ENCODE data around the gene MED16.

Gene MED16

GRCh38 chr19:900302-901111 lies 7.5 kb upstream of the MED16 start:
- TF ChIP-seq POLR2AphosphoS5 (IDR thresholded peaks at IDR 0.05; ENCODE audit: low read depth, low read length) (no peak), FOXP2 (optimal IDR thresholded peaks at IDR 0.05; ENCODE audit: borderline replicate concordance, extremely low read depth, extremely low read length, insufficient read depth) (no peak), TAF1 (IDR thresholded peaks at IDR 0.05; ENCODE audit: borderline replicate concordance, insufficient read depth, low read length) (no peak), REST (IDR thresholded peaks at IDR 0.05; ENCODE audit: insufficient read depth in 1 of 2, low read depth in 2 of 2, low read length in 2 of 2) (no peak), SIN3A (IDR thresholded peaks at IDR 0.05; ENCODE audit: borderline replicate concordance, insufficient read depth, low read length) (no peak)

DNA sequence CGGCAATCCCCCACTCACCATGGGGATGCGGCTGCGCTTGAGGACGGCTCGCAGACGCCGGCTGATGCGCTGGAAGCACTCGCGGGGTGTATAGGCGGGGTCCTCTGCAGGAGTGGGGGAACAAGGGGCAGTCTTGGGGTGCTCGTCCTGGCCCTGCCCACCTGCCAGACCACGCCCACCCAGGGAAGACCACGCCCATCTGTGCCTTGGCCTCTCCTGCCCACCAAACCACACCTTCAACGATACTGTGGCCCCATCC lies 7.0 kb upstream of the MED16 start:
- TF ChIP-seq POLR2AphosphoS5 (IDR thresholded peaks at IDR 0.05; ENCODE audit: low read depth, low read length) = no peak
- no peak for TF ChIP-seq REST (IDR thresholded peaks at IDR 0.05; ENCODE audit: insufficient read depth in 1 of 2, low read depth in 2 of 2, low read length in 2 of 2)
- TF ChIP-seq SIN3A (IDR thresholded peaks at IDR 0.05; ENCODE audit: borderline replicate concordance, insufficient read depth, low read length) = no peak
- TF ChIP-seq FOXP2 (optimal IDR thresholded peaks at IDR 0.05; ENCODE audit: borderline replicate concordance, extremely low read depth, extremely low read length, insufficient read depth) = no peak
- TF ChIP-seq TAF1 (IDR thresholded peaks at IDR 0.05; ENCODE audit: borderline replicate concordance, insufficient read depth, low read length) = no peak

DNA sequence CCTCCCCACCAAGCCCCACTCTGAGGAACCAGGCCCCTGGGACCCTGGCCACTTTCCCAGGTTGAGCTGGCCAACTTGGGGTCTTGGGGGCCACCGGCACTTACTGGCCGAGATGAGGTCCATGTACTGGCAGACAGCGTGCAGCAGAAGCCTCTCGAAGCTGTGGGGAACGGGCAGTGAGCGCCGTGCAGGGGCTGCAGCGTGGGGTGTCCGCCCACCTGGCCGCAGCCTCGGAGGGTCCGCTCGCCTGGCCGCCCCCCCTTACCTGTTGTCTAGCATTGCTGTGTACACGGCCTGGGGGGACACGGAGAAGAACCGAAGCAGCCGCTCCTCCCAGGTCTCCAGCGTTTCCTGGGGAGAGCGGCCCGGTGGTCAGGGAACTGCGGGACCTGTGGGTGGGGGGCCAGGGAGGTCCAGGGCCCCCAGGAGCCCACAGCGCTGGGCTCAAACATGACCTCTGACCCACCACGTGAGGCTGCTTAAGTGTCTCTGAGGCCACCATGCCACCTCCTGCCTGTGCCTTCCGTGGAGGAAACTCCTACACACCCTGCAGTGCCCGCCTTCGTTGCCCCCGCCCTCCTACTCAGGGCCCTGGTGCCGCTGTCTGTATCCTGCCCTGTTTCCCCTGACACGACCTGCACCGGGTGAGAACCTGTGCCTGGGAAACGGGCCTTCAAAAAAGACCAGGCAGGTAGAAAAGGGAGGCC lies 6.5 kb upstream of the MED16 start:
- TF ChIP-seq REST (IDR thresholded peaks at IDR 0.05; ENCODE audit: insufficient read depth in 1 of 2, low read depth in 2 of 2, low read length in 2 of 2) = no peak
- no peak for TF ChIP-seq POLR2AphosphoS5 (IDR thresholded peaks at IDR 0.05; ENCODE audit: low read depth, low read length)
- TF ChIP-seq SIN3A (IDR thresholded peaks at IDR 0.05; ENCODE audit: borderline replicate concordance, insufficient read depth, low read length) = no peak
- TF ChIP-seq FOXP2 (optimal IDR thresholded peaks at IDR 0.05; ENCODE audit: borderline replicate concordance, extremely low read depth, extremely low read length, insufficient read depth) = no peak
- no peak for TF ChIP-seq TAF1 (IDR thresholded peaks at IDR 0.05; ENCODE audit: borderline replicate concordance, insufficient read depth, low read length)

DNA sequence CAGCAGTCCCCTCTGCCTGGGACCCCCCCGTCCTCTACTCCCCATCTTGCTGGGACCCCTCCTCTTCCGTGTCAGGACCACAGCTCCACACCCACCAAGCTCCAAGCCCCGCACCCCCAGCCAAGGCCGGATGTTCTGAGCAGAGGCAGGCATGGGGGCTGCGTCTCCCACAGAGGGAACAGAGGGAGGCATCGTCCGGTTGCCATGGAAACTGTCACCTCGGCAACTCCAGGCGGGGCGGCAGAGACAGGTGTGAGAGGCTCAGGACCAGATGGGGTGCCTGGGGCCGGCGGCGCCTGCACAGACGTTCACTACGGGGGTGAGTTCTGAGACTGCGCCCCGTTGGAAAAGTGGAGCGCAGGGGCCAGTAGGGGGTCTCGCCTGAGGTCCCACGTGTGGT lies 5.7 kb upstream of the MED16 start:
- TF ChIP-seq TAF1 (IDR thresholded peaks at IDR 0.05; ENCODE audit: borderline replicate concordance, insufficient read depth, low read length) = no peak
- no peak for TF ChIP-seq POLR2AphosphoS5 (IDR thresholded peaks at IDR 0.05; ENCODE audit: low read depth, low read length)
- no peak for TF ChIP-seq FOXP2 (optimal IDR thresholded peaks at IDR 0.05; ENCODE audit: borderline replicate concordance, extremely low read depth, extremely low read length, insufficient read depth)
- no peak for TF ChIP-seq REST (IDR thresholded peaks at IDR 0.05; ENCODE audit: insufficient read depth in 1 of 2, low read depth in 2 of 2, low read length in 2 of 2)
- TF ChIP-seq SIN3A (IDR thresholded peaks at IDR 0.05; ENCODE audit: borderline replicate concordance, insufficient read depth, low read length) = no peak

All from PFSK-1 (cell line).